Ectodermal cell (in vitro differentiated cells): ENCODE data around the gene TPM3.
A peak's percentile ranks its signal among the peaks of the same experiment; 100 is the strongest.
"Not testable (repeated sequence)": the region's sequence is repeated elsewhere in the genome, so short reads cannot be mapped to it uniquely, and the experiment has no call there.

Experiments
- H3K27ac ChIP-seq: 2 replicates; pipeline ENCODE4 v1.7.0; 2013; ENCODE audit warnings: mild to moderate bottlenecking, low read depth, low read length; ENCODE audit not compliant: insufficient read depth, poor library complexity, severe bottlenecking
- H3K27me3 ChIP-seq: 2 replicates; pipeline ENCODE4 v1.7.0; 2013; ENCODE audit warnings: mild to moderate bottlenecking, low read length; ENCODE audit not compliant: insufficient read depth, control insufficient read depth, poor library complexity, severe bottlenecking
- H3K36me3 ChIP-seq: one replicate; pipeline ENCODE4 v1.7.0; 2013; ENCODE audit warnings: low read length; ENCODE audit not compliant: control insufficient read depth, insufficient read depth
- H3K4me1 ChIP-seq: one replicate; pipeline ENCODE4 v1.7.0; 2013; ENCODE audit warnings: low read length; ENCODE audit not compliant: control insufficient read depth, insufficient read depth
- H3K4me3 ChIP-seq: 2 replicates; pipeline ENCODE4 v1.7.0; 2013; ENCODE audit warnings: low read depth, low read length, control low read depth; ENCODE audit not compliant: insufficient read depth
- H3K9me3 ChIP-seq: 2 replicates; pipeline ENCODE4 v1.7.0; 2013; ENCODE audit warnings: mild to moderate bottlenecking, low read length, moderate library complexity; ENCODE audit not compliant: control insufficient read depth
- WGBS, 2 experiments: methylation state at CpG; one replicate each; pipeline ENCODE4 v1.1.7; 2013; ENCODE audit warnings: missing lambda C conversion rate in 2 of 2; 5-methylcytosine and 5-hydroxymethylcytosine counted together

TPM3 gene

GRCh38 chr1:154207262-154207661 is 15.4 kb upstream of the TPM3 start:
- no peaks in the 10 kb centered on the region for H3K4me1 ChIP-seq
- peaks cover 45% of the 10 kb centered on the region for H3K36me3 ChIP-seq
- H3K27ac ChIP-seq = no peak overlapping the region
- WGBS, 2 experiments = 95 to 97% methylated on average over 9 of the region's 9 CpGs
- H3K4me3 ChIP-seq = no peak overlapping the region
- H3K27me3 ChIP-seq = no peaks in the 10 kb centered on the region
- no peaks in the 10 kb centered on the region for H3K9me3 ChIP-seq

DNA sequence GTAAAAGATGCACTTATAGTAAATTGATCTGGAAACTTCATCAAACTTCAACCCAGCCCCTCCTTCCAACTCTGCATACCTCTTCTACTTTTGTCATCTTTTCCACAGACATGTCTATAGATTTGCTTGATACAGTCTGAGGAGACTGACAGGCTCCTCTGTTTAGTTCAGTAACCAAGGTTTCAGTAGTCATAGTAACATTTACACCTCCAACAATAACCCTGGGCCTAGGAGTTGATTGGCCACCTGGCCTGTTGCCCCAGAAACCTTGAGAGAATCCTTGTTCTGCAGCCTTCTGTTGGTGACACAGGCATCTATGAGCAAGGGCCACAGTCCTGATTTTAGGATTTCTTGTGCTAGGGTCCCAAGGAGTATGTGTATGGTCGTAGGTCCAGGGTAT is 14.3 kb upstream of the TPM3 start, which contains the start of gene CFAP141:
CFAP141 (minus strand) TSS at position 138 of the 400 bp plus-strand sequence; CDS start at position 112, 26 bp downstream.
- no peaks in the 10 kb centered on the region for H3K27me3 ChIP-seq
- H3K9me3 ChIP-seq = no peaks in the 10 kb centered on the region
- H3K4me1 ChIP-seq = no peaks in the 10 kb centered on the region
- peak within 1 kb of the TSS; percentile 44 for H3K27ac ChIP-seq
- H3K36me3 ChIP-seq = peaks cover 36% of the 10 kb centered on the region
- H3K4me3 ChIP-seq = no peak within 1 kb of the TSS
- 87% methylated on average over 1 of the region's 1 CpG; no CpG with 5 or more reads in 1 of the 2 experiments for WGBS, 2 experiments

DNA sequence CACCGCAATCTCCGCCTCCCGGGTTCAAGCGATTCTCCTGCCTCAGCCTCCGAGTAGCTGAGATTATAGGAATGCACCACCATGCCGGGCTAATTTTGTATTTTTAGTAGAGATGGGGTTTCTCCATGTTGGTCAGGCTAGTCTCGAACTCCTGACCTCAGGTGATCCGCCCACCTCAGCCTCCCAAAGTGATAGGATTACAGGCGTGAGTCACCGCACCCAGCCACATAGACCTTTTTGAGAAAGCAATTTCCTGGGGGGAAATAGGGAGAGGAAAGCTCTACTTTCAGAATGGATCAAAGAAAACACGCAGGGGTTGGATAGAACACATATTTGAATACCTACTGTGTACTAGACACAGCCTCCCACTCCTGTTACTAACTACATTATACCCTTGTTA is 13.9 kb upstream of the TPM3 start:
- H3K9me3 ChIP-seq, H3K27me3 ChIP-seq, H3K4me3 ChIP-seq, H3K4me1 ChIP-seq: not testable (repeated sequence)
- 93 to 95% methylated on average over 11 of the region's 11 CpGs for WGBS, 2 experiments
- H3K27ac ChIP-seq = peak overlapping the region; percentile 44
- peaks cover 34% of the 10 kb centered on the region for H3K36me3 ChIP-seq

DNA sequence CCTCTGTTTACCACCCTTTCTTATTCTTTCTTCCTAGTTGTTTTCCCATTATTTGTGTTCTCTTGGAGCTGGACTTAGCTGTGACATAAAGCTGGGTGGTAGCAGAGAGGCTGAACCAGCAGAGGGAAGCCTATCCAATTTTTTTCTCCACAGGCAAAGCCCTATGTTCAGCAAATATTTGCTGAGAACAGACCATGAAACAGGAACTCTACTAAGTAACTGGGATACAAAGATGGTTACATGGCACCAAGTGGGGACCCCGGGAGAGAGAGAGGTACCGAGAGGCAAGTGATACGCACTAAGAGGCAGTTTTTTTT is 7.6 kb upstream of the TPM3 start:
- Histone ChIP-seq H3K4me3 (no peak overlapping the region), H3K27ac (no peak overlapping the region), H3K36me3 (no peaks in the 10 kb centered on the region), H3K27me3 (peaks cover 3% of the 10 kb centered on the region), H3K9me3 (no peaks in the 10 kb centered on the region), H3K4me1 (peaks cover 4% of the 10 kb centered on the region)
- 97 to 98% methylated on average over 3 of the region's 3 CpGs for WGBS, 2 experiments

DNA sequence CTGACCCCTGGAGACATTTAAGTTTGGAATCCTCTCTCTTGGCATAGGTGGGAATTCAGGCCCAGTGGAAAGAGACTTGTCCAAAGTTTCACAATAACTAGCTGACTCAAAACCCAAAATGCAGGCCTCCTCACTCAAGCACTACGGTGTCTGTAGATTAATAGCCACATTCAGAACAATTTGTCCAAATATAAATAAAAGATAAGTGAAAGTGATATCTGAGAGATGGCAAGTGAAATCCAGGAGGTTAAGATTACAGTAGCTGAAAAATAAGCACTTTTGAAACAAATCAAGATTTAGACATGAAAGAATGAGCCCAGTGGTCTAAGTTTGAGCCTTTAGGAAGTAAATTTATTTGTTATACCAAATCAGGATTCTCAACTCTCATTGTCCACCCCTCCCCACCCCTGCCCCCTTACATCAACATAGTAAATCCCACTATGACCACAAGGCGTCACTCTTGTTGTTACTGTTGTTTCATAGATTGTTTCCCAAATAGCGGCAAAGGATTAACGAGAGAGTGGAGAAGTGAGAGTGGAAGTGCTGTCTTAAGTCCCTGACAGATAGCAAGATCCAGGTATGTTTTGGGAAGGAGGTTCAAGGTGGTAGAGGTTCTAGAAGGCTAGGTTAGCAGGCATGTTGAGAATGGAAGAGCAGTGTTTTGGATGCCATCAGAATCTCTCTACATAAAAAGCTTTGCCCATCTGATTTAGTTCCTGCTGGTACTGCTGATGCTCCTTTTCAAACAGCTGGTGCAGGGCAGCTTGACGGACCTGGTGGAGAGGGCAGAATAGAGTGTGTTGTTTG is 7.1 kb upstream of the TPM3 start:
- Histone ChIP-seq H3K36me3 (no peaks in the 10 kb centered on the region), H3K27me3 (peaks cover 3% of the 10 kb centered on the region), H3K9me3 (no peaks in the 10 kb centered on the region), H3K27ac (no peak overlapping the region), H3K4me3 (no peak overlapping the region), H3K4me1 (peaks cover 4% of the 10 kb centered on the region)
- WGBS, 2 experiments = 13 to 31% methylated on average over 5 of the region's 5 CpGs

DNA sequence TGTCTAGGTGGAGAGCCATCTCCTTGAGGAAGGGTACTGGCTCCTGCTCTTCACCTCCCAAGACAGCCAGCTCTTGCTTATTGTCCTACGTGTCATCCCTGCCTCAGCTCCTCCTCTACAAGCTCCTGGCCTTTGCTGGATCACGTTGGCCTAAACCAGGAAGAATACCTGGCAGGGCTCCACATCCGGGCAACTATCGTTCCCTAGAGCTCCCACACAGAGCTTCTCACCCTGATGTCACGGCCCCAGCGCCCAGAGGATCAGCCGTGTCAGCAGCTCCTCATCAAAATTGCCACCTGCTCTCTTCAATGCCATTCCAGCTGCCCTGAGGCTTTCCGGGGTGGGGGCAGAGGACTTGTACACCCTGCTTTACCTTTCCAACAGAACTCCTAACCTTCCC is 1.9 kb upstream of the TPM3 start:
- 87 to 91% methylated on average over 8 of the region's 8 CpGs for WGBS, 2 experiments
- Histone ChIP-seq H3K4me3 (no peak overlapping the region), H3K27me3 (peaks cover 3% of the 10 kb centered on the region), H3K4me1 (peaks cover 5% of the 10 kb centered on the region), H3K27ac (no peak overlapping the region), H3K9me3 (no peaks in the 10 kb centered on the region), H3K36me3 (no peaks in the 10 kb centered on the region)

DNA sequence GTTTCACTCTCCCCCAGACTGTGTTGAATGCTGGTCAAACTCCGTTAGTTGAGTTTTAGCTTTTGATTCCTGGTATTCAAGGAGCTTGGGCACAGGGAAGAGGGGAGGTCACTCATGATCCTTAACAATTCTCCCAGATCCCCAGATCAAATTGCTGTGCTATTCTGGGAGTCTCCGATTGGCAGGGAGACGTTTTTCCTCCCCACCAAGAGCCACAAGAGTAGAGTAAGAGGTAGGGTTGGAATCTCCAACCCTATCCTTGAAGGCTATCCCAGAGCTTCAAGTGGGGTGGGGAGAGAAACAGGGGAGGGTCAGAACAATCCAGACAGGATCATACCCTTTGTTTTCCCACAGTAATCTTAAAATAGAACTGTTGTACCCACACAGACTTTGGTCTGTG is 576 bp upstream of the TPM3 start:
- Histone ChIP-seq H3K27ac (no peak overlapping the region), H3K4me1 (peaks cover 5% of the 10 kb centered on the region), H3K36me3 (no peaks in the 10 kb centered on the region), H3K9me3 (no peaks in the 10 kb centered on the region), H3K4me3 (no peak overlapping the region), H3K27me3 (peaks cover 3% of the 10 kb centered on the region)
- 78 to 81% methylated on average over 3 of the region's 3 CpGs for WGBS, 2 experiments

DNA sequence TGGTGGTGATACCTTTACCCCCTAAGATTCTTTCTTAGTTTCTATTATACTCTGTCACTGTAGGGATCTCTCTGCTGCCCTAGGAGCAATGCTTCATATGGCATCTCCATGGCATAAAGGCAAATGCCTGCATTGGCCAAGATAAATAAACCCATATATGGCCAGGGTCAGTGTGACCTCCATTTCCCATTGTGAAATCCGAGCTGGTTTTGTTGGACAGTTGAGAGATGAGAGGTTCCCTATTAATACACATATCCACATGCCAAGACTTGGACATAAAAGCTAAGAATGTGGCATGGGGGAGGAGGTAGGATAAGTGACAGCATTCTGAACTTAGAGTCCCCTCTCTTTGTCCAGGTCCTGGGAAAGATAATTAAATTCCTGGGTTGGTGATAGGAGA is 1.4 kb downstream of the TPM3 start:
- no peaks in the 10 kb centered on the region for H3K36me3 ChIP-seq
- H3K9me3 ChIP-seq = no peaks in the 10 kb centered on the region
- 80% methylated on average over 1 of the region's 1 CpG; no CpG with 5 or more reads in 1 of the 2 experiments for WGBS, 2 experiments
- peaks cover 3% of the 10 kb centered on the region for H3K27me3 ChIP-seq
- peaks cover 5% of the 10 kb centered on the region for H3K4me1 ChIP-seq
- no peak overlapping the region for H3K4me3 ChIP-seq
- no peak overlapping the region for H3K27ac ChIP-seq

GRCh38 chr1:154186852-154187501 is 4.9 kb downstream of the TPM3 start:
- WGBS, 2 experiments = 37 to 43% methylated on average over 2 of the region's 2 CpGs
- H3K4me1 ChIP-seq = no peaks in the 10 kb centered on the region
- no peak overlapping the region for H3K4me3 ChIP-seq
- H3K36me3 ChIP-seq = no peaks in the 10 kb centered on the region
- no peaks in the 10 kb centered on the region for H3K9me3 ChIP-seq
- H3K27ac ChIP-seq = no peak overlapping the region
- no peaks in the 10 kb centered on the region for H3K27me3 ChIP-seq

DNA sequence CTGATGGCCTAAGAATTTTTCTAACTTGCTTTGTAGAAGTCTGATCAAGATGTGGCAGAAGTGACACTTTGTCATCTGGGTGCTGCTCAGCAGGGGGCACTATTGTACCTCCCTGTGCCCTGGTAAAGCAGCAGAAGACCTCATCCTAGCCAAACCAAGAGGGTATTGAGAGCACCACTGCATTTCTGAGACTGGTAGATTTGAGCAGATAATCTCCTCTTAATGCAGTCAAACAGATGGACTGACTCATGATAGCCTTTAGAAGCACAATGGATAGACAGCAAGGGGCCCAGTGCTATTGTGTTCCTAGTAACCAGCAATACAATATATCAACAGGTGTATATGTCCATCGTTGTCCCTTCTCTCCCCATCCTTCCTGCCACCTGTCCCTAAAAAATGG is 5.7 kb downstream of the TPM3 start:
- Histone ChIP-seq H3K9me3 (no peaks in the 10 kb centered on the region), H3K4me1 (peaks cover 7% of the 10 kb centered on the region), H3K27me3 (no peaks in the 10 kb centered on the region), H3K4me3 (no peak overlapping the region), H3K27ac (no peak overlapping the region), H3K36me3 (no peaks in the 10 kb centered on the region)
- WGBS, 2 experiments = 77 to 89% methylated on average over 1 of the region's 1 CpG
